ENCODE measurements around the gene CDH18. TPM values are rescaled to one million over a fixed set of nuclear protein-coding genes. Genes with fewer than 3 reads are reported as not detected.
"Not testable (repeated sequence)": the region's sequence is repeated elsewhere in the genome, so short reads cannot be mapped to it uniquely, and the experiment has no call there.

CDH18 gene
- total RNA-seq, 1 donor from 2014 or later, result not detected

DNA sequence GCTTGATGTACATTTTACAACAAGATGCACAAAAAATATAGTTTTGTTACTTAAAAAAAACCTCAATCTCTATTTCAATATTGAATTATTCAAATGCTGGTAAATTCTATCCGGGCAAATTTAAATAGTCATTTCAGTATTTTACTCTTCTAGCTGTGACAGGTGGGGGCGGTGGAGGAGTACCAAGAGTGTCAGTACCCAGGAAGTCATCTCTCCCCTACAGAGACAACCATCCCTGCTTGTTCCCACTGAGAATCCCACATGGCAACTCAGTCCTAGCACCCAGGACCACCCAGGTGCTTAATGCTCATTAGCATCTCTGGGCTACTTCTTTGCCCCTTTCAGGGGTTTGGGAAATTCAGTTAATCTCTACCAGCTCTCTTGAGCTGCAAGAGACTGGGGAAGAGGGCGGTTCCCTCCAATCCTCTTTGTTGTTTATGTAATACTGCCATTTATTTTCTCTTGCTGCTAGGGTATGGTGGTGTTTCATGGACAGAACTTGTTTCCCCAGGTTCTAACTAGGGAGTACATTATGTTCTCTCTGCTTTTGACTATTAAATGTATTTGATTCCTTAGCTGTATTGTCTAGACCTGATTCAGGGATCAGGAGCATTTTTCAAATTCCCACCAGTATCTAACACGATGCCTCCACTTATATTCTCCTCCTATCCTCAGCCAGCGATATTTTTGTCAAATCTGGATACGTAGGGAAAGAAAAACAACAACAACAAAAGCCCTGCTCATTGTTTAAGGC lies 122.5 kb downstream of the CDH18 start:
- DNase-seq (ENCODE audit: low read depth, low spot score), result no peak

DNA sequence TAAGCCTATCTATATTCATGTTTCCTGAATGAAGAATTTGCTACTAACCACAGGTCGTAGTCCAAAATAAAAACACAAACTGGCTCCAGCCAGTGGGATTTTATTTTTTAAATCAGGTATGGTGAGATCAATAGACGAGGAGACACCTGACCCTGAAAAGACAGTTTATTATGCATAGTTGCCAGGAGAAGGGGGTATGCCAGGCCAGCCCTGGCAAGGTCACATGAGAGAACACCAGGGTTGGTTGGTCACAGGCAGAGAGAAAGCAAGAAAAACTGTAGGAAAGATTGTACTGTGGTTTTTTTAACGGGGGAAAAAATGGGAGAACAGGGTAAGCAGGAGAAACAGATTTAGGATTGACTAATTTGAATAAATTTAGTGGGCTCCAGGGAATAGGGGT lies 125.3 kb downstream of the CDH18 start:
- no peak for DNase-seq (ENCODE audit: low read depth, low spot score)

DNA sequence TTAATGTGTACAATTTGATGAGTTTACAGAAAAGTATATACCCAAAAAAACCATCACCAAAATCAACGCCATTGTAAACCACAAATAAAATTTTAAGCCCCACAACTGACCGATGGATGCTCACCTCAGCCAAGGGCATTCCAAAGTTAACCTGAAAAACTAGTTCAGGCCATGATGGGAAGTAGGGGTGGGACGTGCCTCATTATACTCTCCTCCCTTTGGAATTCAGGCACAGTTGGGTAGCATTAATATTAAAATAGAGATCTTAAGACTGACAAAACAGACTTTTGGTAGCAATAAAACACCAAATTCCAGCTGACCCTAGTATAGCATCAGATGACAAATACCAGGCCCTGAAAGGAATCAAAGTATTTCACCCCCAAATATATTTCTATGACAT lies 129.0 kb downstream of the CDH18 start:
- no peak for DNase-seq (ENCODE audit: low read depth, low spot score)

DNA sequence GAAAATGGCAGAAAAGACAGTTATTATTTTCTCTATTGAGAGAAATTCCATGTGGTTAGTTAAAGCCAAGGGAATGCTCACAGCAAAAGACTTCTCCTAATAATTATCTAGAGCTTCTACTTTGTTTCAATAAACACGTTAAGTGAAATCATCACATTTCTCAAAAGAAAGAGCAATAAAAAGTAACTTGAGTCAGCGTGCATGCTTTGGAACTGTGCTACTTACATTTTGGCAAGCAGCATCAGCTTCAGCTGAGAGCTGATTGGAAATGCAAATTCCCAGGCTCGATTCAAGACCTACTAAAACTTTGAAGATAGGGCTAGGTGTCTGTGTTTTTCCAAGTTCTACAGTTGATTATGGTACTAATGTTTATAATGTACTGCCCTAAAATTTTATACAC lies 132.1 kb downstream of the CDH18 start:
- no peak for DNase-seq (ENCODE audit: low read depth, low spot score)

DNA sequence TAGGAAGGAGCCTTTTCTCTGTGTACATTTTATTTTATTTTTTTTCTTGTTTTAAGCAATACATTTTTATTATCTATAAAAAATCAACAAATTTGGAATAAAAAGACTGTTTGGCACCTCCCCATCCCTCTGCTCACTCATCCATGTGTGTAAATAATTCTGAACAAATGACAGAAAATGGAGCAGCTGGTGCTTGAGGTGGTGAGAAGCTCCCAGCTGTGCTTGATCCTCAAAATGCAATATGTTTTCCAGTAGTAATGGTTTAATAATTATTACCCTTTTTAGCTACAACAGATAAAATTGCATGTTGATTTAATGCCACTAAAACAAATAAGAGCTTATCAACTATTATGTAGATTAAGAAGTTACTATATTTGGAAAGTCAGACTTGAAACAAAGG lies 132.5 kb downstream of the CDH18 start:
- no peak for DNase-seq (ENCODE audit: low read depth, low spot score)

DNA sequence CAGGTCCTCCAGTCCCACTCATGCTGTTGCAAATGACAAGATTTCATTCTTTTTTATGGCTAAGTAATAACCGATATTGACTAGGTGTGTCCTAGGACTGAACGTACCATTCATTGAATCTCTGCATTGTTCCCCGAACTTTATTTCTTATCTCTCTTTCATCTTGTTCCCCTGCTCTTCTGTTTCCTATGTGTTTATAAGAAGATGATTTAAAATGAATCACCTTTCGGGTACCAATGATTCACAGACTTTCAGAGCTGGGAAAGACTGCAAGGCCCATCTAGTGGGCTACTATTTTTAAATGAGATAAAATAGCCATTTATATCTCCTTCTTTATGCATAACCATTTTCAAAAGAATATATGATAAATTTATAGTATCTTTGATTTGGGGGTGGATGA lies 133.0 kb downstream of the CDH18 start:
- DNase-seq (ENCODE audit: low read depth, low spot score), result no peak

DNA sequence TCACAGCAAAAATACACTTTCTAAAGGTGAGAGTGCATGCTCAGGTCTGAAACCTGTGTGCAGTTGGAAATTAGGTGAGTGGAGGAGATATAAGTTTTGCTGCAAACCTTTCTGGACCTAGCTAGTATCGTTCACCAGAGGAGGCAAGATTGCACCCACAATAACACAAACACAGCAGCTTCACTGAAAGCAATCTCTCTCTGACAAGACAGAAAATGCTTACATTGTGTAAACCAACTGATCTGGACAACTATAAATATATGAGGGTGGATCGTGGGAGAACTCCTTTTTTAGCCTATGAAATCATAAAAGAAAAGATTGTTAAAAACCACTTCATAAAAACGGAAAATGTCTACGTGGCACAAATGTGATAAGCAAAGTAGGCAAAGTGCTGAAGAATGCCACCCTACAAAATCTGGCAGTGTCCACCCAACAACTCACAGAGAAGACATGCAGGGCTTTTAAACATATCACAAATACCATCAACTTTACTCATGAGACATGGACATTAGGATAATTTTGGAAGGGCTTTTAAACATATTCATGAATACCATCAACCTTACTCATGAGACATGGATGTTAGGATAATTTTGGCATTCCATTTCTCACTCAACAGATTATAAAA lies 134.3 kb downstream of the CDH18 start:
- DNase-seq (ENCODE audit: low read depth, low spot score), result no peak

DNA sequence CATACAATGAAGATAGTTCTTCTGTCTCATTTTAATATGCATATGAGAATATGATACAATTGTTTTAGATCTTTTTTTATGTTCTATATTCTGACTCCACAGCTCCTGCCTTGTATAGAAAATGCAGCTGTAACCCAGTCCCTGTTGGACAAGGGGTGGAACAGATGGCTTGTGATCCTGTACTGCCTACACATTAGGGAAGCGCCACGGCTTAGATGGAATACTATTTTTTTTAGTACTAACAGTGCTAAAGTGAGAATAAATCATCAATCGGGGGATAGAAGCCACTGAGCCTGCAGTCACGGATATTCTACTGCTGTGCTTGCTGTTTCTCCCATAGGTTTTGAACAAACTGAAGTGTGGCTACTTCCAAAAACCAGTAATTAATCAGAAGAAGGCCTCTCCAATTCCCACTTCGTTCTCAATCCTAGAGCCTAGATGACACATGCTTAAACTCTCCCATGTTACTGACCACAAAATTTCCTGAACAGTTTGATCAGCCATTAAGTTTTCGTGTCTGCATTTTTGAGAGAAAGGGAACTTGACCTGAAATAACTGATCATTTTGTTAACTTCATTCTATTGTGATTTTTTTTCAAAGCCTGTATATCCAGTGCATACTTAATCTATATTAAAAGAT lies 150.3 kb downstream of the CDH18 start:
- no peak for DNase-seq (ENCODE audit: low read depth, low spot score)

DNA sequence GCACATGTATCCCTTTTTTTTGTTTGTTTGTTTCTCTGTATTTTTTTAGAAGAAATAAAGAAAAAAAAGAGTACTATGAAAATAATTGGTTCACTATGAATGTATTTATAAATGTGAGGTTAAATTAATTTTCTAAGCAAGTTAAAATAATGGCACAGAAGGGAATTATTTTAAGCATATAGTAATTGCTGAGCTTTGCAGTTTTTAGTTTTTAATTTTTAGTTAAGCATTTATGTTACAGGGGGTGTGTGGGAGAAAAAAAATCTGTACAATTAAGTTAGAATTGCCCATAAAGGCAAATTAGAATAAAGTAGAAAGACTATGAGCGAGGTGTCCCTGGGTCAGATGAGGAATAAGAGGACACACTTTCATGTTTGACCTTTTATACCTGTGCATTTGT lies 152.6 kb downstream of the CDH18 start:
- no peak for DNase-seq (ENCODE audit: low read depth, low spot score)

DNA sequence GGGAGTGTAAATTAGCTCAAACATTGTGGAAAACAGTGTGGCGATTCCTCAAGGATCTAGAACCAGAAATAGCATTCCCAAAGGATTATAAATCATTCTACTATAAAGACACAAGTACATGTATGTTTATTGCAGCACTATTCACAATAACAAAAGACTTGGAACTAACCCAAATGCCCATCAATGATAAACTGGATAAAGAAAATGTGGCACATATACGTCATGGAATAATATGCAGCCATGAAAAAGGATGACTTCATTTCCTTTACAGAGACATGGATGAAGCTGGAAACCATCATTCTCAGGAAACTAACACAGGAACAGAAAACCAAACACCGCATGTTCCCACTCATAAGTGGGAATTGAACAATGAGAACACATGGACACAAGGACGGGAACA lies 175.3 kb downstream of the CDH18 start:
- DNase-seq (ENCODE audit: low read depth, low spot score), result not testable (repeated sequence)

DNA sequence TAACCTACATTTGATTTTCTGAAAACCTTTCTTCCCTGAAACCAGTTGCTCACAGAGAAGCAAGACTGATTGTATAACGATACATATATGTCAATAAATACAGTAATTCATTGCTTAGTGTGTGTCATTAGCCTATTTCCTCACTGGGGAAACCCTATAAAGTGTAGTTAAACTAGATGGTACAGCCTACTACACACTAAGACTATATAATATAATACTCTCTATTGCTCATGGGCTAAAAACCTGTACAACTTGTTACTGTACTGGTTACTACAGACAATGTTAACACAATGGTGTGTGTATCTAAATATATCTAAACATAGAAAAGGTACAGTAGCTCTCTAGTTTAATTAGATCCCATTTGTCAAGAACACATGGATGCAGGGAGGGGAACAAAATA lies 181.2 kb downstream of the CDH18 start:
- DNase-seq (ENCODE audit: low read depth, low spot score), result no peak

DNA sequence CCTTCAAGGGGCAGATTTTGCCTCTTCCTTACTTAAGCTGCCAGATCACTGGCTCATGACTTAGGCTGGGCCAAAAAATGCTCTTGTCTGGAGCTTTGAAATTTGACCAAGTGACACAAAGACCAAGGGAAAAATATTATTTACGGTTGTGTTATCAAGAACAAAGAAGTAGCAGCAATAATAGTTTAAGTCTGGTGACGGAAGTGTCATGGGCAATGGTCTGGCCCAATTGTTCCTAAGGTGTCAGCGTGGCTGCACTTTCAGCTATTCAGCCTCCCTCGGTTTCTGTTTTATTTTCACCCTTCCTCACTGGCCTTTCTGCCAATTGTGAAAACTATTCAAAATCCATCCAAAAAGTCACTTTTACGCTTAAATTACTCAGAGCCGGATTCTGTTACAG lies 185.3 kb downstream of the CDH18 start:
- no peak for DNase-seq (ENCODE audit: low read depth, low spot score)

DNA sequence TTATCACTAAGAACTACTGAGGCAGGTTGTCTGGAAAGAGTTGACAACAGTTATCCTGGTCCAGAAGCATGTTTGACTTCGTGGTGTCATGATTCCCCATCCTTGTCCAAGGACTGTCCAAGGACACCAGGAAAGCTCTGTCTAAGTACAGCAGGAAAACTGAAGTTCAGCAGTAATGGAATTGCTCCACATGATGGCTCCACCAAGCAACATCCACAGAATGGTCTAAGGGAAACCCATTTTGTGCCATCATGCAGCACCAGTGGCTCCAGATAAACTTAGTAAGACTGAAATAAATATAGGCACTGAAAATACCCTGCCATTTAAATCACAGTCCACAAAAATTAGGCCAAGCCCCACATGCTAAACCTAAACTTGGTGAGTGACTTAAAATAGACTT lies 192.8 kb downstream of the CDH18 start:
- DNase-seq (ENCODE audit: low read depth, low spot score), result no peak

DNA sequence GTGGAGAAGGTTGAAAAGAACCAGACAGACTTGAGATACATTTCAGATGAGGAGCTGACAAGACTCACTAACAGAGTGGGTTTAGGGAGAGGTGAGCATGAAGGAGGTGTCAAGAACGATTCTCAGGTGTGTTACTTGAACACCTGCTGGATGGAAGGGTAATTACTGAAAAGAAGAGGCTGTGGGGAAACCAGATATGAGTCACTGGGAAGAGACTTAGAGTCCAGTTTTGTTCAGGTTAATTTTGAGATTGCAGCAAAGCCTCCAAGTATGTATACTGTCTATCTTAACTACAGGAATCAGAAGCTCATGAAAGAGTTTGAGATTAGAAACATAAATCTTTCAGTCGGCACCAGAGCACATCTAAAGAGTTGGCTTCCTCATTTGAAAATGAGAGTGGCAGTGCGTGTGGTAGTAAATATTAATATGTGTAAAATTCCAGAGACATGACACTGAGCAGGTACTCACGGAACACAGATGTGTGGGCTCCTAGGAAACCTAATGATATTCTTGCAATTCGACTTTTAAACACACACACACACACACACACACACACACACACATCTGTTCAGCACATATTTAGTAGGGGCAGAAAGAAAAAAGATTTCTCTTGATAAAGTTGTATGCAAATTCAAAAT lies 197.1 kb downstream of the CDH18 start:
- DNase-seq (ENCODE audit: low read depth, low spot score), result no peak

DNA sequence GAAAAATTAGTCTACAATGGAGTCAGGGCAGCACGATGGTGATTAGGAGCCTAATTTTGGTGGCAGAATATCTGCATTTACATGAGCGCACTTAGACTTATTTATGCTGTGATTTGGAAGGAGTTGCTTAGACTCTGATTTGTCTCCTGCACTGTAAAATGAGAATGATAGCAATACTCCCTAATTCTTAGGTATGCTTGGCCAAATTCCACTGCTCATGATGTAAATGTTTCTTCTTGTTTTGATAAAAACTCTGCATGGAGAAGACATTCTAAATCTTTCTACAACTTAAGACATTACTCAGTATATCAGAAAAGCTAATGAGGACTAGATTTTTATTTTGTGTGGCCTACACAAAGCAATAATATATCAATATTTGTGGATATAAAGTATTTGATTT lies 205.4 kb downstream of the CDH18 start:
- DNase-seq (ENCODE audit: low read depth, low spot score), result no peak

DNA sequence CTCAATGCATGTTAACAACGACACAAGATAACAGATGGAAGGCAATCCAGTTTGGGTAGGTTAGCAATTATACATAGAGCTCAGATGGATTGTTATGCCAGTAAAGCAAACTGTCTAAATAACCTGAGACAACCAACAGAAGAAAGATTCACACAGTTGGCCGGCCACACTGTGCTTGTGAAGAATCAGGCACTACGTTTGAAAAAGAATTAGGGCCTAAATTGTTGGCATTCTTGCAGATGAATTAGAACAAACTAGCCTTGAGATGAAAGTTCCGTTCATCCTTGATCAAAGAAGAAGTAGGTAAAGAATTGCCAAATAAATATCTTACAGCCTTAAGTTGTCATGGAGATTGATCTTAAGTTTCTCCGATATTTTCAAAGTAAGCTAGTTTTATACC lies 210.6 kb downstream of the CDH18 start:
- DNase-seq (ENCODE audit: low read depth, low spot score), result no peak

DNA sequence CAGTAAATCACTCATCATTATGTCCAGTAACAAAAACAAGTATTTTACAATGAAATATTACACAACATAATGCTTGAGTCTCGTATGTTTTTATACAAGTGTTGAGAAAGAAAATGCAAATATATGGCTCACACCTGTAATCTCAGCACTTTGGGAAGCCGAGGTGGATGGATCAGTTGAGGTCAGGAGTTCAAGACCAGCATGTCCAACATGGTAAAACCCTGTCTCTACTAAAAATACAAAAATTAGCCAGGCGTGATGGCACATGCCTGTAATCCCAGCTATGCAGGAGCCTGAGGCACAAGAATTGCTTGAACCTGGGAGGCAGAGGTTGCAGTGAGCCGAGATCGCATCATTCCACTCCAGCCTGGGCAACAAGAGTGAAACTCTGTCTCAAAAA lies 211.1 kb downstream of the CDH18 start:
- DNase-seq (ENCODE audit: low read depth, low spot score), result not testable (repeated sequence)

DNA sequence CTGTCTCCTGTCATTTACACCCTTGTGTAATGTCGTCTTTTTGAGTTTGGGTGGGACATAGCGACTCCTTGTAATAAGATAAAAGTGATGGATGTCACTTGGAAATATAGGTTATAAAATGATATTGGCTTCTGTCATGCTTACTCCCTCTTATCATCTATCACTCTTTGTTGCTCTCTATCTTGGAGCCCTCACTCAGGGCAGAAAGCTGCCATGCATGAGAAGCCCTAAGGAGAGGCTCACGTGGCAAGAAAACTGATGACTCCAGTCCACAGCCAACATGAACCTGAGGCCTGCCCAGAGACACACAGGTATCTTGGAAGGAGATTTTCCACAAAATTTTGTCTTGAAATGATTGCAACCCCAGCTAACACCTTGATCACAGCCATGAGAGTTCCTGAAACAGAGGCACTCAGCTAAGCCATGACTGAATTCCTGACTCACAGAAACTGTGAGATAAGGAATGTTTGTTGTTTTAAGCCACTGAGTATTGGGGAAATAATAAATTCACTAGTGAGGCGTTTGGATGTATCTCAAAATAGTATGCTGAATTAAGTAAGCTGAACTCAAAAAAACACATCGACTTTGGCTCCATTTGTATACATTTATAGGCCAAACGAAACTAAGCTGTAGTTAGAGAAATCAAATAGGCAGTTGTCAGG lies 216.7 kb downstream of the CDH18 start:
- no peak for DNase-seq (ENCODE audit: low read depth, low spot score)

DNA sequence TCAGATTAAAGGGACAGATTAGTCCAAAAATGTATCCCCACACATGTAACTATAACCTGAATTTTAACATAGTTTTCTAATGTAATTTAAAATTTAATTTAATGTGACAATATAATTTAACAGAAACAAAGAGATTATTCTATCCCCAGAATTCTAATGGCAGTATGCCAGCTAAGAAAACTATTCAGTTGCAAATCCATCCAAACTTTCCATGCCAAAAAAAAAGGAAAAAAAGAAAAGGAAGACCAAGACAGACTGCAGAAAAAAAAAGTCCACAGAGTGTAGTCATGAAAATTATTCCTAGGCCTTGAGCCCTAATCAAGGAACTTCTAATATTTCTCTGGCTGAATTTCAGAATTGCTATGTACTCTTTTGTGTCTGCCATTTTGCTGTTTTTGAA lies 217.6 kb downstream of the CDH18 start:
- DNase-seq (ENCODE audit: low read depth, low spot score), result no peak

DNA sequence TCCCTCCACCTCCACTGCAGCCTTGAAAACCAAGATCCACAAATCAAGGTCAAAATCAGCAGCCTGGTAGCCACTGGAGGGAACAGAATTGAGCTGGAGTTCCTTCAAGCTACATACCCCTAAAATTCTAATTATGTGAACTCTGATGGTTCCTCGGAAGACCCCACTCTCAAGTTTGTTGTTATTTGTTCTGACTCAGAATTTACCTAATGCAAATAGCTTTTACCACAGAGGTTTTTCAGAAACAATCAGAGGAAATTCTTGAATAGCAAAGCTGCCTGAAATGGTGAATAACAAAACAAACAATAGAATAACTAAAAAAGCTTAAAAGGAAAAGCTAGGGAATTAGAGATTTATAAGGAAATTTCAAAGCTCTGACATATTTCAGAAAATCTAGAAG lies 220.0 kb downstream of the CDH18 start:
- DNase-seq (ENCODE audit: low read depth, low spot score), result no peak

DNA sequence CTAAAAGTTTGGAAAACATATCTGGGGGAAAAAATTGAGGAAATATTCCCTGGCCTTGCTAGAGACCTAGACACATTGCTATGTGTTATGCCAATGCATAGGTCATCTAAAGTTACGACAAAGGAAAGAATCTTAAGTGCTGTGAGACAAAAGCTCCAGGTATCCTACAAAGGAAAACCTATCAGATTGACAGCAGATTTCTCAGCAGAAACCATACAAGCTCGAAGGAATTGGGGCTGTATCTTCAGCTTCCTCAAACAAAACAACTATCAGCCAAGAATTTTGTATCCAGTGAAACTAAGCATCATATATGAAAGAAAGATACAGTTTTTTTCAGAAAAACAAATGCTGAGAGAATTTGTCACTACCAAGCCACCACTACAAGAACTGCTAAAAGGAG lies 234.4 kb downstream of the CDH18 start:
- DNase-seq (ENCODE audit: low read depth, low spot score), result no peak

DNA sequence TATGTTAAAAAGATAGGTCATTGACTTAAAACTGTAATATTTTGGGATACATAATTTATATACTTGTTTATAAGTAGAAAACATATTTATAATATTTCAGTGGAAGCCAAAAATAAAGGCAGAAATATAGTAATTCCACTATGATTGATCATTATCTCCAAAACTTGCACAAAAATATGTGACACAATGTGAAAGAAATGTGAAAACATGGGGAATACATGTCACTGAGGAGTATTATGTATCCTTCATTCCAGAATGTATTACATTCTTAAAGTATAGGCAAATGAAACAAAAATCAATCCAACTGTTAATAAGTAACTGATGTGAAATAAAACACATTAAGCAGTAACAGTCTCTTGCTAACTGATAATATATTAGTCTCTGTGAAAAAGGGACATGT lies 236.7 kb downstream of the CDH18 start:
- DNase-seq (ENCODE audit: low read depth, low spot score), result no peak
